Measurements from ENCODE around the gene KCNQ2.
"Not testable (repeated sequence)": the region's sequence is repeated elsewhere in the genome, so short reads cannot be mapped to it uniquely, and the experiment has no call there.

The KCNQ2 gene

GRCh38 chr20:63490416-63490815 is 18.0 kb upstream of the KCNQ2 start:
- no peak for DNase-seq (ENCODE audit: low spot score)

- DNase-seq (ENCODE audit: low spot score) = no peak
These were observed 16.1 kb upstream of the KCNQ2 start for GRCh38 chr20:63488315-63489251.

- no peak for DNase-seq (ENCODE audit: low spot score)
These were observed 15.4 kb upstream of the KCNQ2 start for GRCh38 chr20:63487781-63488241.

- no peak for DNase-seq (ENCODE audit: low spot score)
These were observed 14.8 kb upstream of the KCNQ2 start for GRCh38 chr20:63487116-63487764.

GRCh38 chr20:63486300-63486855 is 13.9 kb upstream of the KCNQ2 start:
- DNase-seq (ENCODE audit: low spot score) = no peak

GRCh38 chr20:63484651-63485403 is 12.4 kb upstream of the KCNQ2 start:
- no peak for DNase-seq (ENCODE audit: low spot score)

- no peak for DNase-seq (ENCODE audit: low spot score)
These were observed 11.8 kb upstream of the KCNQ2 start for GRCh38 chr20:63484236-63484635.

GRCh38 chr20:63483834-63484233 is 11.4 kb upstream of the KCNQ2 start:
- no peak for DNase-seq (ENCODE audit: low spot score)

GRCh38 chr20:63482021-63482587 is 9.6 kb upstream of the KCNQ2 start:
- no peak for DNase-seq (ENCODE audit: low spot score)

GRCh38 chr20:63481503-63481902 is 9.0 kb upstream of the KCNQ2 start:
- no peak for DNase-seq (ENCODE audit: low spot score)

- DNase-seq (ENCODE audit: low spot score) = not testable (repeated sequence)
These were observed 7.4 kb upstream of the KCNQ2 start for GRCh38 chr20:63479695-63480419.

- no peak for DNase-seq (ENCODE audit: low spot score)
These were observed 6.2 kb upstream of the KCNQ2 start for GRCh38 chr20:63478346-63479302.

GRCh38 chr20:63477944-63478343 is 5.5 kb upstream of the KCNQ2 start:
- no peak for DNase-seq (ENCODE audit: low spot score)

- no peak for DNase-seq (ENCODE audit: low spot score)
These were observed 4.7 kb upstream of the KCNQ2 start for GRCh38 chr20:63477061-63477616.

GRCh38 chr20:63475209-63475608 is 2.8 kb upstream of the KCNQ2 start:
- no peak for DNase-seq (ENCODE audit: low spot score)

GRCh38 chr20:63473555-63474449 is 1.3 kb upstream of the KCNQ2 start:
- DNase-seq (ENCODE audit: low spot score) = no peak

- DNase-seq (ENCODE audit: low spot score) = no peak
These were observed 471 bp upstream of the KCNQ2 start for GRCh38 chr20:63472862-63473390.

GRCh38 chr20:63471717-63471980 is 806 bp downstream of the KCNQ2 start:
- DNase-seq (ENCODE audit: low spot score) = no peak
